Common myeloid progenitor, CD34-positive (primary cell): ENCODE measurements around the gene ELOVL7.

Experiments
- CTCF ChIA-PET: fragments of 350-600 bp; sonication (Branson Sonifier 250); formaldehyde crosslinking; loops from one replicate; lab custom pipeline; 2021; ENCODE audit warnings: antibody characterized with exemption; lab: Charles Lee
- POLR2A ChIA-PET: fragments of 350-600 bp; sonication (Branson Sonifier 250); formaldehyde crosslinking; loops from one replicate; lab custom pipeline; 2021; ENCODE audit warnings: antibody characterized with exemption; lab: Charles Lee
- DNase-seq, 3 donors: peaks; one replicate each; pipeline versions ENCODE4 v3.0.0 to v3.0.0-alpha.2; 2013
- H3K27ac ChIP-seq, 2 experiments: 1 replicate in 1 of 2; 2 replicates in 1 of 2; pipeline ENCODE4 v1.7.0; 2013; ENCODE audit warnings: inconsistent platforms in 2 of 2, low read length in 2 of 2, mild to moderate bottlenecking in 2 of 2, low read depth in 1 of 2, moderate library complexity in 1 of 2; ENCODE audit not compliant: severe bottlenecking in 2 of 2, insufficient read depth in 1 of 2, poor library complexity in 1 of 2
- H3K27me3 ChIP-seq, 5 experiments: replicated peaks in 2 of 5; 1 replicate in 3 of 5; 2 replicates in 2 of 5; pipeline versions ENCODE4 v1.6.1 to v1.7.0; 2013; ENCODE audit warnings: low read length in 4 of 5, mild to moderate bottlenecking in 2 of 5, moderate library complexity in 2 of 5, inconsistent platforms in 1 of 5; ENCODE audit not compliant: insufficient read depth in 5 of 5, control insufficient read depth in 4 of 5
- H3K36me3 ChIP-seq, 4 experiments: 1 replicate in 2 of 4; 2 replicates in 2 of 4; pipeline versions ENCODE4 v1.6.1 to v1.7.0; 2013; ENCODE audit warnings: low read length in 3 of 4, control low read depth in 1 of 4, mild to moderate bottlenecking in 1 of 4; ENCODE audit not compliant: control insufficient read depth in 4 of 4, insufficient read depth in 4 of 4
- H3K4me1 ChIP-seq, 4 experiments: 1 replicate in 3 of 4; 2 replicates in 1 of 4; pipeline versions ENCODE4 v1.6.1 to v1.7.1; 2013; ENCODE audit warnings: low read length in 3 of 4, mild to moderate bottlenecking in 3 of 4, control low read depth in 1 of 4, inconsistent platforms in 1 of 4, moderate library complexity in 1 of 4; ENCODE audit not compliant: control insufficient read depth in 4 of 4, insufficient read depth in 4 of 4; ENCODE audit errors: control extremely low read depth in 1 of 4
- H3K4me3 ChIP-seq, 7 experiments: 1 replicate in 4 of 7; 2 replicates in 3 of 7; pipeline versions ENCODE4 v1.5.1 to v1.7.0; 2013; ENCODE audit warnings: mild to moderate bottlenecking in 7 of 7, low read length in 6 of 7, moderate library complexity in 6 of 7, inconsistent platforms in 2 of 7, low read depth in 2 of 7, control low read depth in 1 of 7; ENCODE audit not compliant: insufficient read depth in 4 of 7, control insufficient read depth in 1 of 7; ENCODE audit errors: extremely low read depth in 1 of 7
- H3K9me3 ChIP-seq, 5 experiments: 1 replicate in 4 of 5; 2 replicates in 1 of 5; pipeline versions ENCODE4 v1.6.1 to v1.7.1; 2013; ENCODE audit warnings: low read length in 4 of 5, mild to moderate bottlenecking in 2 of 5, inconsistent platforms in 1 of 5, low read depth in 1 of 5, moderate library complexity in 1 of 5; ENCODE audit not compliant: control insufficient read depth in 4 of 5, insufficient read depth in 2 of 5; ENCODE audit errors: control extremely low read depth in 1 of 5
- WGBS: methylation state at CpG from one replicate; pipeline ENCODE4 v1.1.5; 2013; ENCODE audit not compliant: insufficient coverage; 5-methylcytosine and 5-hydroxymethylcytosine counted together

ELOVL7 gene

GRCh38 chr5:60852317-60852716 is 8.2 kb upstream of the ELOVL7 start:
- Histone ChIP-seq H3K9me3 (no peaks in the 10 kb centered on the region), H3K27ac (no peak overlapping the region), H3K27me3 (no peaks in the 10 kb centered on the region), H3K4me1 (no peaks in the 10 kb centered on the region), H3K36me3 (no peaks in the 10 kb centered on the region), H3K4me3 (no peak overlapping the region)
- WGBS, result 91% methylated on average over 2 of the region's 2 CpGs
- ChIA-PET POLR2A (interaction anchor here (0.6 kb wide), 1 partner anchor 55 kb away, joined by 3 read pairs; no protein-coding TSS in a partner anchor), CTCF (no interaction called here)
- DNase-seq, result no peak

DNA sequence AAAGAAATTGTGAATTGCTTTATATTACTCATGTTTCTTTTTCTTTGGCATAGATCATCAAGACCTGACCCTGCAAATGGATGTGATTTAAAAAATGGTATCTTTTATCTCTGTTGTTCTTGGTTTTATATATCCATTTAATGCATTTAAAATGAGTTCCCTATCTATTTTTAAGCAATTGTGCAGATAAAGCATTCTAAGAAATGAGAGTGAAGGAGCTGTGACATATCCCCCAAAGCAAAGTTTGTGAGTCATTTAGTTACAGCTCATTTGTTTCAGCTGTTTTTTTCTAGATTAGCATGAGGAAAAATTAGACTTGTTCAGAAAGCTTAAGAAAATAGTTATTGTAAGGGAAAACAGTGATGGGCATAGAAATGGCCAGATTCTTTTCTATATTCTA is 7.6 kb upstream of the ELOVL7 start:
- no peaks in the 10 kb centered on the region for H3K9me3 ChIP-seq
- no peak overlapping the region for H3K4me3 ChIP-seq
- no peaks in the 10 kb centered on the region for H3K27me3 ChIP-seq
- CTCF ChIA-PET, result no interaction called here
- DNase-seq, result no peak
- H3K4me1 ChIP-seq, result no peaks in the 10 kb centered on the region
- H3K27ac ChIP-seq, result no peak overlapping the region
- POLR2A ChIA-PET, result no interaction called here
- no peaks in the 10 kb centered on the region for H3K36me3 ChIP-seq

DNA sequence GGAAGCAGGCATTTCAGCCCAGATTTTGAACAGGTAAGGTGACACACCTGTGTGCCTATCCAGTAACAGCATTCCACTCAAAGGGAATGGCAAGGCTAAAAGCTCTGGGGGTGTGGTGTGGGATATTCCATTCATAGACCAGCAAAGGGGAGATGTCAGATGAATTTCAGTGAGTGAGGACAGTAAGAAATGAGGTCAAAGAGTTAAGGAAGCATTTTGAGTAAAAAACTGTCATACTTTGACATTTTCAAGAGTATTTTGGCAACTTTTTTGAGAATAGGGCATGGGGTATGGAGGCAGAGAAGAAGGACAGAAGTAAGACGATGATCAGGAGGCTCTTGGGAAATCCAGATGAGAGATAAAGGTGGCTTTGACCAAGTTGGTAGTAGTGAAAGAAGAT is 2.2 kb upstream of the ELOVL7 start:
- ChIA-PET POLR2A (interaction anchor here (0.8 kb wide), 1 partner anchor 442 kb away, joined by 3 read pairs; no protein-coding TSS in a partner anchor), CTCF (no interaction called here)
- no peak overlapping the region for H3K4me3 ChIP-seq
- 100% methylated on average over 1 of the region's 1 CpG for WGBS
- H3K4me1 ChIP-seq, result peaks cover 3 to 19% (median 13%) of the 10 kb centered on the region in 4 experiments
- H3K27ac ChIP-seq, result no peak overlapping the region
- H3K36me3 ChIP-seq, result no peaks in the 10 kb centered on the region
- no peaks in the 10 kb centered on the region for H3K9me3 ChIP-seq
- H3K27me3 ChIP-seq, result peaks cover 0 to 6% (median 2%) of the 10 kb centered on the region in 5 experiments
- DNase-seq, result no peak

DNA sequence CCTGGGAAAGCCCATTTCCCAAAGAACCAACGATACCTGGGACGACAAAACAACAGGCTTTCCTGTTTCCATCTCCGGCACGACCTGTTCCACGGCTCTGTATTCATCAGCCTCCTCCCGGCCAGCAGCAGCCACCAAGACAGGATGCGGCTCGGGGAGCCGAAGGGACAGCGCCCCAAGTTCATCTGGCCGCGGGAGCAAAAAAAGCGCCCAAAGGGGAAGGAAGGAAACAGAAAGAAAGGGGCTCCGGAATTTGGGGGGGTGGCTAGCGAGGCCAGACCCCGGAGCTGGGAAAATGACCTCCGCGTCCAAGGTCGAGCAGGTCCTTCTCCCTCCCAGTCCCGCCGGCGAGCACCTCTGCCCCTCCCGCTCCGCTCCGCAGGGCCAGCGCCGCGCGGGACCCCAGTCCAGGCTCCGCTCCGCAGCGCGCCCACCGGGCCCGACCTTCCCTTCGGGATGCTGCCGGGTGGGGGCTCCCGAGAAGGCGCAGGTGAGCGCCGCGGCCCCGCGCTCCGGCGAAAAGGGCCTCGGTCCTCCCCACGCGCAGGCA is 608 bp downstream of the ELOVL7 start:
- H3K4me1 ChIP-seq, result peaks cover 3 to 19% (median 13%) of the 10 kb centered on the region in 4 experiments
- POLR2A ChIA-PET, result no interaction called here
- H3K36me3 ChIP-seq, result no peaks in the 10 kb centered on the region
- CTCF ChIA-PET, result interaction anchor here (0.9 to 1.0 kb wide), 2 partner anchors 21 to 23 kb away, joined by 3 to 4 read pairs; no protein-coding TSS in a partner anchor
- DNase-seq, result peak; percentile 21 to 62 (median 53)
- 0% methylated on average over 48 of the region's 49 CpGs for WGBS
- no peak overlapping the region for H3K27ac ChIP-seq
- H3K4me3 ChIP-seq, result peak overlapping the region; percentile 79 to 95 (median 90)
- H3K27me3 ChIP-seq, result peaks cover 0 to 6% (median 2%) of the 10 kb centered on the region in 5 experiments
- H3K9me3 ChIP-seq, result no peaks in the 10 kb centered on the region

GRCh38 chr5:60842871-60843385 is 1.1 kb downstream of the ELOVL7 start:
- Histone ChIP-seq H3K27me3 (peaks cover 0 to 6% (median 2%) of the 10 kb centered on the region in 5 experiments), H3K4me3 (peak overlapping the region; percentile 79 to 95 (median 90))
- CTCF ChIA-PET, result interaction anchor here (0.9 to 1.5 kb wide), 3 partner anchors 20 to 165 kb away, joined by 3 to 6 read pairs (median 4); no protein-coding TSS in a partner anchor

DNA sequence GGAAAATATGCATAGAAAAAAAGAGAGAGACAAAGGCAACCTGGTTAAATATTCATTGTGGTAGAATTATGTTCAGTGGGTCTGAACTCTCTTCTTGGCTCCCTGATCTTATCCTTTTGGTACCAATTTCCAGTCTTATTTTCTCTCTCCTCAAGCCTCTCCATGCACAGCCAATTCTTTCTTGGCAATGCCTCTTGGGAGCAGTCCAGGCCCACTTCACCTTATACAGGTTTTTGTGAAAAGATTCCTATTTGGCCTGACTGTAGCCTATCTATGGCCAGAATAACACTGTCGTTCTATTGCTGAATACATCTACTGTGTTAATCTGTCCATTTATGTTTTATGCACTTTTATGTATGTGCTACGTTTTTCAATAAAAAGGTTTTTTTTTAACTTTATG is 2.7 kb downstream of the ELOVL7 start:
- H3K9me3 ChIP-seq, result no peaks in the 10 kb centered on the region
- ChIA-PET CTCF (interaction anchor here (1.1 kb wide), 1 partner anchor 16 kb away, joined by 3 read pairs; no protein-coding TSS in a partner anchor), POLR2A (no interaction called here)
- H3K27ac ChIP-seq, result no peak overlapping the region
- no CpG with 5 or more reads among the region's 2 CpGs for WGBS
- H3K4me1 ChIP-seq, result peaks cover 3 to 19% (median 16%) of the 10 kb centered on the region in 4 experiments
- no peak overlapping the region for H3K4me3 ChIP-seq
- peaks cover 0 to 6% (median 2%) of the 10 kb centered on the region in 5 experiments for H3K27me3 ChIP-seq
- no peaks in the 10 kb centered on the region for H3K36me3 ChIP-seq
- no peak for DNase-seq

More at GRCh38 chr5:60842871-60843385, 1.1 kb downstream of the ELOVL7 start:
- peak in 1 of 3 donors; percentile 13 for DNase-seq
- no peaks in the 10 kb centered on the region for H3K9me3 ChIP-seq
- H3K36me3 ChIP-seq, result no peaks in the 10 kb centered on the region
- WGBS, result 41% methylated on average over 21 of the region's 26 CpGs
- peaks cover 3 to 19% (median 15%) of the 10 kb centered on the region in 4 experiments for H3K4me1 ChIP-seq
- POLR2A ChIA-PET, result no interaction called here
- H3K27ac ChIP-seq, result no peak overlapping the region

- H3K4me3 ChIP-seq, result no peak overlapping the region
- H3K36me3 ChIP-seq, result no peaks in the 10 kb centered on the region
- no peaks in the 10 kb centered on the region for H3K9me3 ChIP-seq
- DNase-seq, result no peak
- 90% methylated on average over 3 of the region's 3 CpGs for WGBS
- CTCF ChIA-PET, result interaction anchor here (1.1 kb wide), 1 partner anchor 158 kb away, joined by 3 read pairs; no protein-coding TSS in a partner anchor
- H3K27ac ChIP-seq, result no peak overlapping the region
- H3K27me3 ChIP-seq, result no peaks in the 10 kb centered on the region
- POLR2A ChIA-PET, result no interaction called here
- H3K4me1 ChIP-seq, result peaks cover 0 to 6% (median 0%) of the 10 kb centered on the region in 4 experiments
Observed at GRCh38 chr5:60836131-60836530, 7.9 kb downstream of the ELOVL7 start.
